Measurements from ENCODE around the gene TGFBR3. TPM values are rescaled to one million over a fixed set of nuclear protein-coding genes. Genes with fewer than 3 reads are reported as not detected.

The TGFBR3 gene
- total and polyA plus RNA-seq, 2 experiments from 2014 or later, result 46.8 to 68.3 TPM

- 93% methylated on average over 4 of the region's 4 CpGs for WGBS (ENCODE audit: low lambda C conversion rate, missing lambda C conversion rate)
- H3K4me3 ChIP-seq, result no peak overlapping the region
- no peak for DNase-seq (ENCODE audit: low spot score)
- no peak overlapping the region for H3K4me2 ChIP-seq
- peak overlapping the region; percentile 24 for H3K27ac ChIP-seq
- no peaks in the 10 kb centered on the region for H3K27me3 ChIP-seq
- no peaks in the 10 kb centered on the region for H3K36me3 ChIP-seq (replicated peaks; ENCODE audit: insufficient read depth, low read depth)
- H4K20me1 ChIP-seq (ENCODE audit: insufficient read depth, poor library complexity, severe bottlenecking), result no peaks in the 10 kb centered on the region
- peaks cover under 1% of the 10 kb centered on the region for H3K4me1 ChIP-seq (ENCODE audit: insufficient read depth)
- H3K9me3 ChIP-seq (ENCODE audit: low read depth), result no peaks in the 10 kb centered on the region
- peaks cover 6% of the 10 kb centered on the region for H3K79me2 ChIP-seq
- H2AFZ ChIP-seq, result no peak overlapping the region
- H3K9me2 ChIP-seq (replicated peaks; ENCODE audit: insufficient read depth), result no peaks in the 10 kb centered on the region
- TF ChIP-seq CTCF (IDR thresholded peaks at IDR 0.05; ENCODE audit: poor library complexity) (no peak), EZH2 (IDR thresholded peaks at IDR 0.05; ENCODE audit: borderline replicate concordance) (no peak), EZH2phosphoT487 (IDR thresholded peaks at IDR 0.05; ENCODE audit: low read depth, severe bottlenecking, unreplicated experiment) (no peak)
Observed at GRCh38 chr1:91750398-91750996, 135.5 kb downstream of the TGFBR3 start.

- H3K27me3 ChIP-seq, result no peaks in the 10 kb centered on the region
- H3K27ac ChIP-seq, result no peak overlapping the region
- H3K36me3 ChIP-seq (replicated peaks; ENCODE audit: insufficient read depth, low read depth), result no peaks in the 10 kb centered on the region
- H4K20me1 ChIP-seq (ENCODE audit: insufficient read depth, poor library complexity, severe bottlenecking), result no peaks in the 10 kb centered on the region
- peaks cover 6% of the 10 kb centered on the region for H3K79me2 ChIP-seq
- TF ChIP-seq CTCF (IDR thresholded peaks at IDR 0.05; ENCODE audit: poor library complexity) (no peak), EZH2phosphoT487 (IDR thresholded peaks at IDR 0.05; ENCODE audit: low read depth, severe bottlenecking, unreplicated experiment) (no peak), EZH2 (IDR thresholded peaks at IDR 0.05; ENCODE audit: borderline replicate concordance) (no peak)
- H3K4me3 ChIP-seq, result no peak overlapping the region
- H2AFZ ChIP-seq, result no peak overlapping the region
- H3K4me2 ChIP-seq, result no peak overlapping the region
- DNase-seq (ENCODE audit: low spot score), result no peak
- H3K9me3 ChIP-seq (ENCODE audit: low read depth), result no peaks in the 10 kb centered on the region
- WGBS (ENCODE audit: low lambda C conversion rate, missing lambda C conversion rate), result 80% methylated on average over 6 of the region's 6 CpGs
- H3K9me2 ChIP-seq (replicated peaks; ENCODE audit: insufficient read depth), result no peaks in the 10 kb centered on the region
- H3K4me1 ChIP-seq (ENCODE audit: insufficient read depth), result peaks cover 5% of the 10 kb centered on the region
Observed at GRCh38 chr1:91749788-91750231, 136.1 kb downstream of the TGFBR3 start.

- Histone ChIP-seq H3K4me3 (no peak overlapping the region), H3K9me2 (replicated peaks; ENCODE audit: insufficient read depth) (no peaks in the 10 kb centered on the region), H3K36me3 (replicated peaks; ENCODE audit: insufficient read depth, low read depth) (no peaks in the 10 kb centered on the region), H3K4me1 (ENCODE audit: insufficient read depth) (peaks cover 8% of the 10 kb centered on the region), H3K4me2 (no peak overlapping the region), H3K9me3 (ENCODE audit: low read depth) (no peaks in the 10 kb centered on the region), H2AFZ (no peak overlapping the region), H3K27ac (no peak overlapping the region), H3K79me2 (peaks cover 16% of the 10 kb centered on the region), H4K20me1 (ENCODE audit: insufficient read depth, poor library complexity, severe bottlenecking) (no peaks in the 10 kb centered on the region), H3K27me3 (no peaks in the 10 kb centered on the region)
- DNase-seq (ENCODE audit: low spot score), result no peak
- TF ChIP-seq EZH2 (IDR thresholded peaks at IDR 0.05; ENCODE audit: borderline replicate concordance) (no peak), EZH2phosphoT487 (IDR thresholded peaks at IDR 0.05; ENCODE audit: low read depth, severe bottlenecking, unreplicated experiment) (no peak), CTCF (IDR thresholded peaks at IDR 0.05; ENCODE audit: poor library complexity) (no peak)
- 95% methylated on average over 6 of the region's 6 CpGs for WGBS (ENCODE audit: low lambda C conversion rate, missing lambda C conversion rate)
Observed at GRCh38 chr1:91747666-91748065, 138.3 kb downstream of the TGFBR3 start.
